Neural progenitor cell (in vitro differentiated cells): Measurements from ENCODE around the gene MCM5. TPM values are rescaled to one million over a fixed set of nuclear protein-coding genes. Genes with fewer than 3 reads are reported as not detected.
"Not testable (repeated sequence)": the region's sequence is repeated elsewhere in the genome, so short reads cannot be mapped to it uniquely, and the experiment has no call there.

Experiments used
- DNase-seq: peaks from one replicate; pipeline ENCODE4 v3.0.0-alpha.2; 2016; ENCODE audit warnings: low spot score
- H2AFZ ChIP-seq: fragments of 200-600 bp; sonication (generic); replicated peaks from 2 replicates; pipeline ENCODE4 v1.6.1; 2016; ENCODE audit warnings: antibody characterized with exemption
- H3F3A ChIP-seq: fragments of 200-600 bp; sonication (generic); 2 replicates; pipeline ENCODE4 v1.6.1; 2016; ENCODE audit warnings: antibody characterized with exemption, low read depth
- H3K27ac ChIP-seq: fragments of 200-600 bp; sonication (generic); 2 replicates; pipeline ENCODE4 v1.5.1; 2016; ENCODE audit warnings: mild to moderate bottlenecking
- H3K27me3 ChIP-seq: fragments of 200-600 bp; sonication (generic); 2 replicates; pipeline ENCODE4 v1.6.1; 2016; ENCODE audit warnings: mild to moderate bottlenecking, moderate library complexity
- H3K36me3 ChIP-seq: fragments of 200-600 bp; sonication (generic); 2 replicates; pipeline ENCODE4 v1.5.1; 2016
- H3K4me1 ChIP-seq: fragments of 200-600 bp; sonication (generic); 2 replicates; pipeline ENCODE4 v1.6.1; 2016; ENCODE audit warnings: mixed run types
- H3K4me2 ChIP-seq: fragments of 200-600 bp; sonication (generic); 2 replicates; pipeline ENCODE4 v1.6.1; 2016
- H3K4me3 ChIP-seq: fragments of 200-600 bp; sonication (generic); 2 replicates; pipeline ENCODE4 v1.5.1; 2016
- H3K79me2 ChIP-seq: fragments of 200-600 bp; sonication (generic); 2 replicates; pipeline ENCODE4 v1.6.1; 2016; ENCODE audit warnings: low read depth
- H3K9ac ChIP-seq: fragments of 200-600 bp; sonication (generic); 2 replicates; pipeline ENCODE4 v1.6.1; 2016
- H3K9me3 ChIP-seq: fragments of 200-600 bp; sonication (generic); 2 replicates; pipeline ENCODE4 v1.5.1; 2016; ENCODE audit warnings: low read depth
- H4K20me1 ChIP-seq: fragments of 200-600 bp; sonication (generic); 2 replicates; pipeline ENCODE4 v1.6.1; 2016; ENCODE audit warnings: low read depth
- H3K27ac Mint-ChIP-seq: 3 replicates; pipeline ENCODE4 v1.8.0; 2021; ENCODE audit warnings: mixed read lengths
- H3K27me3 Mint-ChIP-seq: 2 replicates; pipeline ENCODE4 v1.8.0; 2022; ENCODE audit warnings: low read depth, mild to moderate bottlenecking, inconsistent platforms, moderate library complexity, mixed read lengths; ENCODE audit not compliant: insufficient read depth
- H3K36me3 Mint-ChIP-seq: 3 replicates; pipeline ENCODE4 v1.8.0; 2021; ENCODE audit warnings: mixed read lengths
- H3K4me1 Mint-ChIP-seq: 3 replicates; pipeline ENCODE4 v1.8.0; 2021; ENCODE audit warnings: mixed read lengths
- H3K4me3 Mint-ChIP-seq: 3 replicates; pipeline ENCODE4 v1.8.0; 2021; ENCODE audit warnings: mild to moderate bottlenecking, moderate library complexity, mixed read lengths
- H3K9me3 Mint-ChIP-seq: 3 replicates; pipeline ENCODE4 v1.8.0; 2020; ENCODE audit warnings: mixed read lengths
- CTCF ChIP-seq: fragments of 200-600 bp; sonication (generic); IDR thresholded peaks from 2 replicates; pipeline ENCODE4 v1.5.1; 2017; ENCODE audit warnings: antibody characterized with exemption, mild to moderate bottlenecking
- EZH2 ChIP-seq: fragments of 200-600 bp; sonication (generic); IDR thresholded peaks from 2 replicates; pipeline ENCODE4 v1.6.1; 2017; ENCODE audit warnings: antibody characterized with exemption, mild to moderate bottlenecking, moderate library complexity
- EZH2phosphoT487 ChIP-seq: fragments of 200-600 bp; sonication (generic); IDR thresholded peaks from 2 replicates; pipeline ENCODE4 v1.6.1; 2017; ENCODE audit warnings: antibody characterized with exemption
- total RNA-seq: library from RNA; depleted of rRNA; stranded (reverse); fragments of >200 nt; gene quantifications from 2 replicates; pipeline ENCODE4 v1.2.3, GENCODE V29; 2015; ENCODE audit warnings: low replicate concordance

Gene MCM5
- total RNA-seq, 1 donor from 2014 or later, result 131 TPM

- peaks cover 3% of the 10 kb centered on the region for H3K36me3 Mint-ChIP-seq
- Histone ChIP-seq H3F3A (peaks cover 21% of the 10 kb centered on the region), H3K4me1 (peaks cover 21% of the 10 kb centered on the region), H3K79me2 (no peaks in the 10 kb centered on the region), H3K27ac (peak overlapping the region; percentile 20), H3K9ac (no peak overlapping the region), H3K4me3 (no peak overlapping the region), H2AFZ (no peak overlapping the region), H4K20me1 (no peaks in the 10 kb centered on the region), H3K4me2 (no peak overlapping the region), H3K9me3 (no peaks in the 10 kb centered on the region), H3K27me3 (no peaks in the 10 kb centered on the region), H3K36me3 (no peaks in the 10 kb centered on the region)
- H3K4me1 Mint-ChIP-seq, result peaks cover 24% of the 10 kb centered on the region
- H3K4me3 Mint-ChIP-seq, result peak overlapping the region; percentile 50
- no peak for DNase-seq
- peaks cover 9% of the 10 kb centered on the region for H3K27me3 Mint-ChIP-seq
- H3K27ac Mint-ChIP-seq, result peak overlapping the region; percentile 70
- H3K9me3 Mint-ChIP-seq, result no peaks in the 10 kb centered on the region
- TF ChIP-seq CTCF, result no peak
- TF ChIP-seq EZH2, result no peak
- no peak for TF ChIP-seq EZH2phosphoT487
These were observed 59.5 kb downstream of the MCM5 start for GRCh38 chr22:35459423-35459894.

DNA sequence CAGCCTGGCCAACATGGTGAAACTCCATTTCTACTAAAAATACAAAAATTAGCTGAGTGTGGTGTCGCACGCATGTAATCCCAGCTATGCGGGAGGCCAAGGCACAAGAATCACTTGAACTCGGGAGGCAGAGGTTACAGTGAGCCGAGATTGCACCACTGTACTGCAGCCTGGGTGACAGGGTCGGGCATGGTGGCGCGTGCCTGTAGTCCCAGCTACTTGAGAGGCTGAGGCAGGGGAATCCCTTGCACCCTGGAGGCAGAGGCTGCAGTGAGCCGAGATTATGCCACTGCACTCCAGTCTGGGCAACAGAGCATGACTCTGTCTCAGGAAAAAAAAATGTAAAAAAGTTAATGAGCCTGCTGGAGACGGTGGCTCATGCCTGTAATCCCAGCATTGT is 60.0 kb downstream of the MCM5 start:
- peak overlapping the region; percentile 64 for H3K27ac Mint-ChIP-seq
- peaks cover 21% of the 10 kb centered on the region for H3K4me1 ChIP-seq
- H2AFZ ChIP-seq, H3K4me2 ChIP-seq, H3K27ac ChIP-seq, H3K9me3 Mint-ChIP-seq, H3K4me3 ChIP-seq, H3K27me3 ChIP-seq, H3K79me2 ChIP-seq, DNase-seq, H3K9me3 ChIP-seq, H3K9ac ChIP-seq, H4K20me1 ChIP-seq, H3K27me3 Mint-ChIP-seq, H3K36me3 ChIP-seq, H3K4me3 Mint-ChIP-seq, H3K36me3 Mint-ChIP-seq: not testable (repeated sequence)
- H3F3A ChIP-seq, result peaks cover 21% of the 10 kb centered on the region
- peaks cover 22% of the 10 kb centered on the region for H3K4me1 Mint-ChIP-seq

- no peak overlapping the region for H3K27ac Mint-ChIP-seq
These were observed 60.7 kb downstream of the MCM5 start for GRCh38 chr22:35460688-35461087.

More at GRCh38 chr22:35460688-35461087, 60.7 kb downstream of the MCM5 start:
- no peak for DNase-seq
- Histone ChIP-seq H4K20me1 (no peaks in the 10 kb centered on the region), H3K4me2 (no peak overlapping the region), H3K4me1 (peaks cover 21% of the 10 kb centered on the region), H3F3A (peaks cover 21% of the 10 kb centered on the region), H3K27me3 (no peaks in the 10 kb centered on the region), H3K79me2 (no peaks in the 10 kb centered on the region), H3K9ac (no peak overlapping the region), H3K9me3 (no peaks in the 10 kb centered on the region), H3K36me3 (no peaks in the 10 kb centered on the region), H3K27ac (no peak overlapping the region), H3K4me3 (no peak overlapping the region), H2AFZ (no peak overlapping the region)
- peaks cover 22% of the 10 kb centered on the region for H3K4me1 Mint-ChIP-seq
- no peak overlapping the region for H3K4me3 Mint-ChIP-seq
- H3K9me3 Mint-ChIP-seq, result no peaks in the 10 kb centered on the region
- H3K27me3 Mint-ChIP-seq, result peaks cover 9% of the 10 kb centered on the region
- TF ChIP-seq CTCF (no peak), EZH2 (no peak), EZH2phosphoT487 (no peak)
- H3K36me3 Mint-ChIP-seq, result peaks cover 3% of the 10 kb centered on the region
